ENCODE measurements around the gene CHI3L1. TPM values are rescaled to one million over a fixed set of nuclear protein-coding genes. Genes with fewer than 3 reads are reported as not detected.

CHI3L1 gene
- total RNA-seq, 3 donors from 2014 or later, result 0.58 to 10.8 (median 1.8) TPM

DNA sequence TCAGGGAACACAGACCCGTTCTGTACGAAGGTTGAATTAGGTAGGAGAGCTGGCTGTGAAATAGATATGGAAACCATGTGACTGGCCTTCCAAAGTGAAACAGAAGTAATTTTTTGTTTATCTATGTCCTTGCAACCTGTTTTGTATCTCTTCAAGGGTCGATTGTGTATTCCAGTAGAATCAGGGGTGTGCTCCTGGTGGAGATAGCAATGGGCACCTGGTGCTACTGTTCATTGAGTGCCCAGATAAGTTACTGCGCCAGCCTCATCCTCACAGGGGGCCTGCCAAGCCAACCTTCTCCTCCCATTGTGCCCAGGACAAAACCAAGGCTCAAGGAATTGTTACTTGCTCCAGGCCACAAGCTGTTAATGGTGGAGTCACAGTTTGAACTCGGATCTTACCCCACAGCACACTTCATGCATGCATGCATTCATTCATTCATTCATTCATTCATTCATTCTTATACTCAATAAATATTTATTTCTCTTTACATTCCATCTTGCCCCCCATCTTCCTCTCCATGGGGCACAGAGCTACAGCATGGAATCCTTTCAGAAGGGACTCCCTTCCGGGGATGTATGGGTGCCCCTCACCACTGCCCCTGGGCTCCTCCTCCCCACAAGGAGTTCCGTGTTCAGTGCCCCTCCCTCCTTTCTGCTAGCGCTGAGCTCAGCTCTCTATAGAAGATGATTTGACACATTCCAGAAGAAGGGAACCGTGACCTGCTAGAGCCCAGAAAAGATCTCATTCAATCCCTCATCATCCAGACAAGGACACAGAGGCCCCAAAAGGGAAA lies 34.9 kb downstream of the CHI3L1 start:
- intact Hi-C loops (cut with DNase I, micrococcal nuclease), result no loop called here
- TF ChIP-seq, protein P1, sequence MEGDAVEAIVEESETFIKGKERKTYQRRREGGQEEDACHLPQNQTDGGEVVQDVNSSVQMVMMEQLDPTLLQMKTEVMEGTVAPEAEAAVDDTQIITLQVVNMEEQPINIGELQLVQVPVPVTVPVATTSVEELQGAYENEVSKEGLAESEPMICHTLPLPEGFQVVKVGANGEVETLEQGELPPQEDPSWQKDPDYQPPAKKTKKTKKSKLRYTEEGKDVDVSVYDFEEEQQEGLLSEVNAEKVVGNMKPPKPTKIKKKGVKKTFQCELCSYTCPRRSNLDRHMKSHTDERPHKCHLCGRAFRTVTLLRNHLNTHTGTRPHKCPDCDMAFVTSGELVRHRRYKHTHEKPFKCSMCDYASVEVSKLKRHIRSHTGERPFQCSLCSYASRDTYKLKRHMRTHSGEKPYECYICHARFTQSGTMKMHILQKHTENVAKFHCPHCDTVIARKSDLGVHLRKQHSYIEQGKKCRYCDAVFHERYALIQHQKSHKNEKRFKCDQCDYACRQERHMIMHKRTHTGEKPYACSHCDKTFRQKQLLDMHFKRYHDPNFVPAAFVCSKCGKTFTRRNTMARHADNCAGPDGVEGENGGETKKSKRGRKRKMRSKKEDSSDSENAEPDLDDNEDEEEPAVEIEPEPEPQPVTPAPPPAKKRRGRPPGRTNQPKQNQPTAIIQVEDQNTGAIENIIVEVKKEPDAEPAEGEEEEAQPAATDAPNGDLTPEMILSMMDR (IDR thresholded peaks at IDR 0.05), result no peak
- H3K9me3 ChIP-seq, result no peaks in the 10 kb centered on the region
- DNase-seq (no peak), ATAC-seq (no peak)
- H3K4me1 ChIP-seq (ENCODE audit: low read depth), result peaks cover 4% of the 10 kb centered on the region
- no peaks in the 10 kb centered on the region for H3K36me3 ChIP-seq (ENCODE audit: low read depth)
- H3K4me3 ChIP-seq, result no peak overlapping the region

DNA sequence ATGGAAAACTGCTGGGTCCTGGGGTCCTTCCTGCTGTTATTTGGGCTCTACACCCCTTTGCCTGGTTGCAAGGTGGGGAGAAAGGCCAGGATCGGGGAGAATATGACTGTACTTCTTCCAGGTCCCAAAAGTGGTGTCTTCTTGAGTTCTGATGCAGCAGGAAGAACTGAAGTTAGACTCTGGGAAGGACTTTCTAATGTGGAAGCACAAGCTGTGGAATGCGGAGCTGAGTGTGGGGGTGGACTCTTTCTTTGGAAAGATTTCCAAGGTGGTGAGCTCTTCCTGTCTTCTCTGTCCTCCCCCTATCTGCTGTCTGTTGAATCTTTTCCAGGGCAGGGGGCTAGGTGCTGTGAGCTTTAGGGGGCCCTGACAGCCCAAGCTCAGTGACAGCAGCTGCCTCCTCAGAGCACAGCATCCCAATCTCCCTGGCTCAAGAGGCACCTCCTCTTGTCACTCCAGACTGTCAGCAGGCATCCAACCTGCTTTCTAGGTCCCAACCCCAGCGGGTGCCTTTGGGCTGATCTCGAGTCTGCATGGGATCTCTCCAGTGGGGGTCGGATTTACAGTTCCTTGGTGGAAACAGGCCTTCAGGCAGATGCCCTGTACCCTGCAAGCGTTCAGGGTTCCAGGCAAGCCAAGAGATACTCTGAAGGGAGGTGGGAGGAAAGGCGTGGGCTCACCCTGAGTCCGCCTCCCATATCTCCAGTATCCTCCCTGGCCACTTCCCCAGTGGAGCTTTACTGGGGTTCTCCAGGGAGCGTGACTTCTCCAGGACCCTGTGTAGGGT lies 35.8 kb downstream of the CHI3L1 start:
- Histone ChIP-seq H3K9me3 (no peaks in the 10 kb centered on the region), H3K36me3 (ENCODE audit: low read depth) (no peaks in the 10 kb centered on the region), H3K4me1 (ENCODE audit: low read depth) (no peaks in the 10 kb centered on the region), H3K4me3 (no peak overlapping the region)
- intact Hi-C loops (cut with DNase I, micrococcal nuclease), result no loop called here
- TF ChIP-seq, protein P1 (IDR thresholded peaks at IDR 0.05), result no peak
- ATAC-seq, result no peak
- no peak for DNase-seq

DNA sequence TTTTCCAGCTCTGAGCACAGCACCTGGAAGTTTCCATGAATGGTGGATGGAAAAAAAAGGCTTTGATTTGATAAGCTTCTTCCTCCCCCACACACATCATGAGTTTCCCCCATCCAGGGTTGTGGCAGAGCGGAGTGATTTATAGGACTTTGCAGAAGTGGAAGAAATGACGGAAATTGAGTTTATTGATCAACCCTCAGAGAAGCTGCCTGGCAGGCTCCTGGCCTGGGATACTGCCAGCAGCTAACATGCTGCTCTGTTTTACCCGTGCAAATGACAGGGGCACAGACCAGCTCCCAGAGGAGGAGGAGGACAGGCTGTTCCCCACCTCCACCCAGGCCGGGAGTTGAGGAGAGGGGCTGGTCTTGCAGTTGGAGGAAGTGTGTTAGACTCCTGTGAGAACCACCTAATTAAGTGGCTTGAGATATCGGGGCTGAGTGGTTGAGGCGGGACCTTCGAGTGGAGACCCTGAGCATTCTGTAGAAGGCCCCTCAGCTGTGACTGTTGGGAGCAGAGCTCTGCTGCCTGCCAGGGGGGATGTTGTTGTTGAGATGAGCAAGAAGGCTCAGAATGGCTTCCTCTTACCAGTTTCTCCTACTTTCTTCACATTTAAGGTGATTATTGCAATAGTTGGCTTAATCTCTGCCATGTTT lies 37.2 kb downstream of the CHI3L1 start:
- intact Hi-C loops (cut with DNase I, micrococcal nuclease), result no loop called here
- H3K4me3 ChIP-seq, result no peak overlapping the region
- no peaks in the 10 kb centered on the region for H3K9me3 ChIP-seq
- no peaks in the 10 kb centered on the region for H3K4me1 ChIP-seq (ENCODE audit: low read depth)
- TF ChIP-seq, protein P1 (IDR thresholded peaks at IDR 0.05), result no peak
- no peak for ATAC-seq
- no peak for DNase-seq
- H3K36me3 ChIP-seq (ENCODE audit: low read depth), result no peaks in the 10 kb centered on the region

DNA sequence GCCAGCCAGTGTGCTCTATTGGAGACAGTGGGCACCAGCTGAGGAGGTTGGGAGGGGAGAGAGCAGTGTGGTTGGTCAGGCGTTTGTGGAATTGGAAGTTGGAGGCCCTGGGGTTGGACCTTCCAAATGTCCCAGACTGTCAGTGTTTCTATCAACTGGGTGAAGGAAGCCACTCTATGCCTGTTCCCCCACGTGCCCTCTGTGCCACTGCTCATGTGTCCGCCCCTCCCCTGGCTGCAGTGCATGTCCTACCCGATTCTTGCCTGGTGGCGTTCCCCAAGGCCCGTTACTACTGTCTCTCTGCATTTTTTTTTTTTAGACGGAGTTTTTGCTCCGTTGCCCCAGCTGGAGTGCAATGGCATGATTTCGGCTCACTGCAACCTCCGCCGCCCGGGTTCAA lies 37.9 kb downstream of the CHI3L1 start:
- no peak overlapping the region for H3K4me3 ChIP-seq
- TF ChIP-seq, protein P1 (IDR thresholded peaks at IDR 0.05), result no peak
- intact Hi-C loops (cut with DNase I, micrococcal nuclease), result no loop called here
- H3K4me1 ChIP-seq (ENCODE audit: low read depth), result no peaks in the 10 kb centered on the region
- no peaks in the 10 kb centered on the region for H3K36me3 ChIP-seq (ENCODE audit: low read depth)
- H3K9me3 ChIP-seq, result no peaks in the 10 kb centered on the region
- DNase-seq (no peak), ATAC-seq (no peak)

DNA sequence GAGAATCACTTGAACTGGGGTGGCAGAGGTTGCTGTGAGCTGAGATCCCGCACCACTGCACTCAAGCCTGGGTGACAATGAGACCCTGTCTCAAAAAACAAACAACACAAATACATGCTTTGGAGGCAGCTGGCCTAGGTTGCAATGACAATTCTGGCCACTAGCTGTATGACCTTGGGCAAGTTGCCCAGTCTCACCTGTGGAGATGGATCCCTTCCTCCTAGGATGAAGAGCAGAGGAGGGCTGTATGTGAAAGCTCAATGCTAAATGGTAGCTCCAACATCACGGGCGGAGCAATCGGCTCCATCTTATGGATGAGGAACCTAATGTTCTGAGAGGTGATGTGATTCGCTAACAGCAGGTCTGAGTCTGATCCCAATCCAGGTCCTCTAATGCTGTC lies 38.4 kb downstream of the CHI3L1 start:
- Histone ChIP-seq H3K36me3 (ENCODE audit: low read depth) (no peaks in the 10 kb centered on the region), H3K4me1 (ENCODE audit: low read depth) (no peaks in the 10 kb centered on the region), H3K4me3 (no peak overlapping the region), H3K9me3 (no peaks in the 10 kb centered on the region)
- ATAC-seq, result peak; percentile 57
- DNase-seq, result peak in 2 of 3 donors; percentile 43 to 46
- TF ChIP-seq, protein P1 (IDR thresholded peaks at IDR 0.05), result no peak
- intact Hi-C loops (cut with DNase I, micrococcal nuclease), result no loop called here
